Cardiac fibroblast (primary cell): ENCODE results near the gene PSMB11.

Experiments
- DNase-seq, 2 donors: peaks; one replicate each; pipeline versions ENCODE4 v3.0.0 to v3.0.0-alpha.2; 2010; ENCODE audit warnings: low read depth in 2 of 2
- H3K4me3 ChIP-seq, 2 donors: replicated peaks in 1 of 2; 1 replicate in 1 of 2; 2 replicates in 1 of 2; pipeline ENCODE4 v1.5.1; 2011; ENCODE audit warnings: low read depth in 2 of 2, low read length in 2 of 2, mild to moderate bottlenecking in 2 of 2, moderate library complexity in 1 of 2
- CTCF ChIP-seq: IDR thresholded peaks from one replicate; pipeline ENCODE4 v1.5.1; 2011; ENCODE audit warnings: low read depth, mild to moderate bottlenecking, low read length, inconsistent platforms

PSMB11 gene

GRCh38 chr14:23024612-23025075 lies 17.4 kb upstream of the PSMB11 start:
- DNase-seq: no peak
- TF ChIP-seq CTCF: no peak
- H3K4me3 ChIP-seq: no peak overlapping the region

DNA sequence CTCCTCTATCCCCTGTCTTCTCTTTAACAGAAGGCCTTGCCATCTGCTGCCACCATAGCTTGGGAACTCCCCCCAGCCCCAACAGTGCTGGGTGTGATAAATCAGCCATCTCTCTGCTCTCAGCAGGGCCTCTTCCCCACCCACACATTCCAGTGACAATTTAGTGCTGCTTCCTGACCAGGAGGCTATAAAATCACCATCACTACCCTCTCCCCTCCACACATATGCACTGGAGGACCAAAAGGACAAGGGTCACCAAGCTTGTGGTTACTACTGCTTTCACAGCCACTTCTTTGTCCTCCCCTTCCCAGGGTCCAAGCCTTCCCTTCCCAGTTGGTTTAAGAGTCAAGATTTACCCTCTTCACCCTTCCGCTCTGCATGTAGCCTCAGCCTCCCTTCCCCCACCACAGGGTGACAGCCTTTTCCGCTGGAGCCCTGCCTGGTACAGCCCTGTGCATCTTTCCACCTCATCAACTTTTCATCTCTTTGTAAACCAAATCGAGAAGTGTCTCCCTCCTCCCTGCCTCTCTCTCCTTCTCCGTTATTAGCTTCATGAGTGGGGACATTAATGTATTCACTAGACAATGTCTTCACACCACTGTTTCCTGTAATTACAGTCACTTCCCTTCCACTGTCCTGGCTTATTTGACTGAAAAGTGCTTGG lies 16.7 kb upstream of the PSMB11 start:
- no peak for TF ChIP-seq CTCF
- DNase-seq: no peak
- H3K4me3 ChIP-seq: no peak overlapping the region

GRCh38 chr14:23028799-23029198 lies 13.2 kb upstream of the PSMB11 start:
- DNase-seq: no peak
- no peak overlapping the region for H3K4me3 ChIP-seq
- no peak for TF ChIP-seq CTCF

GRCh38 chr14:23030936-23031335 lies 11.1 kb upstream of the PSMB11 start:
- no peak overlapping the region for H3K4me3 ChIP-seq
- no peak for DNase-seq
- no peak for TF ChIP-seq CTCF

- no peak for DNase-seq
- peak overlapping the region in 1 of 2 donors; percentile 79 for H3K4me3 ChIP-seq
Measured at GRCh38 chr14:23033251-23033727, 8.7 kb upstream of the PSMB11 start.

GRCh38 chr14:23033801-23034497 lies 8.1 kb upstream of the PSMB11 start:
- peak overlapping the region; percentile 79 to 87 for H3K4me3 ChIP-seq
- TF ChIP-seq CTCF: no peak
- no peak for DNase-seq

More at GRCh38 chr14:23033251-23033727, 8.7 kb upstream of the PSMB11 start:
- TF ChIP-seq CTCF: no peak
